Measurements from ENCODE around the gene ERFL. TPM values are rescaled to one million over a fixed set of nuclear protein-coding genes. Genes with fewer than 3 reads are reported as not detected.

The ERFL gene
- total and polyA plus RNA-seq, 2 of the 8 experiments (the other 6 are each of a cell fraction or from before 2014, with no cell fraction given) = 0.12 TPM; not detected in 1

GRCh38 chr19:41904118-41904870, 24.0 kb downstream of the ERFL start:
- Histone ChIP-seq H3K9ac (replicated peaks in 1 of 4; ENCODE audit: extremely low read depth in 1 of 4, low read depth in 3 of 4, low read length in 3 of 4) (no peak overlapping the region), H3K79me1 (ENCODE audit: low read depth, low read length) (no peaks in the 10 kb centered on the region), H4K5ac (ENCODE audit: insufficient read length, low read depth, low read length) (no peak overlapping the region), H3K23me2 (ENCODE audit: low read depth, low read length) (peaks cover 2% of the 10 kb centered on the region; the same call in 1 of the 2 replicates), H3K23ac (ENCODE audit: insufficient read length) (no peak overlapping the region), H2BK20ac (ENCODE audit: low read length) (no peak overlapping the region), H3K4ac (replicated peaks; ENCODE audit: insufficient read length, low read depth, low read length) (no peak overlapping the region), H4K91ac (replicated peaks; ENCODE audit: insufficient read length, low read length) (no peak overlapping the region), H4K8ac (ENCODE audit: extremely low read depth, insufficient read depth, low read length) (no peak overlapping the region), H3K79me2 (ENCODE audit: control insufficient read depth in 1 of 2, insufficient read depth in 2 of 2, low read length in 2 of 2) (no peaks in the 10 kb centered on the region), H3K9me3 (ENCODE audit: insufficient read depth in 2 of 2, low read depth in 1 of 2, low read length in 1 of 2) (no peaks in the 10 kb centered on the region), H2BK5ac (ENCODE audit: low read depth, low read length) (no peak overlapping the region), H4K20me1 (replicated peaks in 1 of 2; ENCODE audit: control insufficient read depth in 1 of 2, insufficient read depth in 2 of 2, low read length in 2 of 2) (peaks cover 0 to 7% of the 10 kb centered on the region in 2 experiments), H2AK5ac (ENCODE audit: low read depth, low read length) (no peak overlapping the region), H3K14ac (ENCODE audit: insufficient read length) (no peak overlapping the region), H2BK120ac (replicated peaks; ENCODE audit: low read depth, low read length) (no peak overlapping the region), H3K4me1 (replicated peaks in 1 of 4; ENCODE audit: control insufficient read depth in 3 of 4, insufficient read depth in 4 of 4, low read length in 3 of 4) (no peaks in the 10 kb centered on the region; a peak in 1 of 7 replicates), H3K27ac (ENCODE audit: low read depth, low read length) (no peak overlapping the region), H2AFZ (ENCODE audit: low read length) (no peak overlapping the region), H3K56ac (replicated peaks; ENCODE audit: insufficient read length, low read depth, low read length) (no peak overlapping the region), H3K36me3 (ENCODE audit: control insufficient read depth in 2 of 4, insufficient read depth in 4 of 4, low read length in 3 of 4) (peaks cover 6 to 16% (median 14%) of the 10 kb centered on the region in 4 experiments), H3K27me3 (replicated peaks in 1 of 4; ENCODE audit: control insufficient read depth in 3 of 4, extremely low read depth in 1 of 4, insufficient read depth in 3 of 4, low read length in 3 of 4) (peaks cover 0 to 2% (median 1%) of the 10 kb centered on the region in 4 experiments; a peak in 3 of 7 replicates), H3K4me2 (ENCODE audit: insufficient read depth in 1 of 2, low read depth in 2 of 2, low read length in 2 of 2) (no peak overlapping the region), H3K4me3 (ENCODE audit: extremely low read depth in 1 of 4, insufficient read depth in 2 of 4, low read depth in 3 of 4, low read length in 4 of 4) (no peak overlapping the region), H2BK12ac (ENCODE audit: low read depth, low read length) (no peak overlapping the region), H2BK15ac (ENCODE audit: low read length) (no peak overlapping the region), H3K18ac (ENCODE audit: extremely low read depth, low read length) (no peak overlapping the region)
- TF ChIP-seq BACH1 (IDR thresholded peaks at IDR 0.05; ENCODE audit: low read length) (no peak), POU5F1 (IDR thresholded peaks at IDR 0.05; ENCODE audit: low read depth, low read length) (no peak), KDM5A (IDR thresholded peaks at IDR 0.05; ENCODE audit: low read length) (no peak), HDAC2 (IDR thresholded peaks at IDR 0.05; ENCODE audit: borderline replicate concordance in 1 of 2, low read depth in 2 of 2, low read length in 2 of 2) (no peak), SP2 (IDR thresholded peaks at IDR 0.05; ENCODE audit: low read length) (no peak), PHF8 (conservative IDR thresholded peaks at IDR 0.05; ENCODE audit: low read depth, low read length) (no peak), TBP (IDR thresholded peaks at IDR 0.05; ENCODE audit: low read depth, low read length) (no peak)
- FAIRE-seq = no peak
- CTCF ChIA-PET (ENCODE audit: partially characterized antibody) = interaction anchor here (1.1 to 1.8 kb wide), 6 partner anchors 15 to 42 kb away, joined by 3 to 8 read pairs (median 5); no protein-coding TSS in a partner anchor
- WGBS, 2 experiments (ENCODE audit: extremely low coverage in 1 of 2, insufficient coverage in 1 of 2, insufficient read length in 1 of 2, insufficient replicate concordance in 2 of 2, low coverage in 1 of 2, low lambda C conversion rate in 2 of 2, missing lambda C conversion rate in 1 of 2) = 91% methylated on average over 20 of the region's 30 CpGs; no CpG with 5 or more reads in 1 of the 2 experiments
- no peak for DNase-seq (ENCODE audit: low read depth in 1 of 2, low spot score in 2 of 2)
- POLR2A ChIA-PET (ENCODE audit: partially characterized antibody) = interaction anchor here (1.8 to 13.1 kb wide), 3 partner anchors 9 to 36 kb away, joined by 6 to 167 read pairs (median 14); no protein-coding TSS in a partner anchor

All from H1 (cell line).